K562 (cell line): ENCODE results near the gene BCAS4. TPM values are rescaled to one million over a fixed set of nuclear protein-coding genes. Genes with fewer than 3 reads are reported as not detected.

Experiments used
- CBX8 ChIP-seq: fragments of 200-600 bp; sonication (generic); IDR thresholded peaks from 2 replicates; pipeline ENCODE4 v1.6.1; 2012; ENCODE audit warnings: borderline replicate concordance, mixed run types, low read depth, mild to moderate bottlenecking, moderate library complexity, mixed read lengths, low read length, control low read depth, inconsistent platforms; ENCODE audit not compliant: poor library complexity, severe bottlenecking; ENCODE audit errors: extremely low read depth
- FOSL1 ChIP-seq: fragments of 200-800 bp; sonication (Bioruptor generic); conservative IDR thresholded peaks from 2 replicates; pipeline ENCODE4 v1.6.1; 2016; ENCODE audit warnings: missing genetic modification characterization, missing compliant biosample characterization
- HOXB6 ChIP-seq: fragments of 250-450 bp; sonication (Bioruptor Pico); IDR thresholded peaks from 2 replicates; pipeline ENCODE4 v1.5.1; 2022; ENCODE audit warnings: mild to moderate bottlenecking, borderline replicate concordance
- JUN ChIP-seq, 2 experiments: sonication (generic) in 1 of 2; formaldehyde crosslinking in 1 of 2; IDR thresholded peaks; 2 replicates each; pipeline versions ENCODE4 v1.6.1 to v1.8.0; 2012 to 2022; ENCODE audit warnings: borderline replicate concordance in 2 of 2, mild to moderate bottlenecking in 2 of 2, improper control_type of control experiment in 1 of 2, low read depth in 1 of 2, low read length in 1 of 2, missing genetic modification reagents in 1 of 2
- MIER1 ChIP-seq: fragments of 450-650 bp; IDR thresholded peaks from 2 replicates; pipeline ENCODE4 v1.6.1; 2016; ENCODE audit warnings: antibody characterized with exemption, mild to moderate bottlenecking, low read depth
- XRCC5 ChIP-seq: fragments of 200-400 bp; formaldehyde crosslinking; IDR thresholded peaks from 2 replicates; pipeline ENCODE4 v1.6.1; 2017; ENCODE audit warnings: low read depth, mild to moderate bottlenecking, low read length
- YBX1 ChIP-seq: fragments of 450-650 bp; IDR thresholded peaks from 2 replicates; pipeline ENCODE4 v1.7.1; 2016; ENCODE audit warnings: mild to moderate bottlenecking
- polyA plus RNA-seq, 8 experiments: library from polyadenylated mRNA; depleted of rRNA in 4 of 8; stranded (reverse) in 5 of 8; unstranded in 3 of 8; fragments of >200 nt; fragmentation: Nextera tagmentation in 2 of 8; fragmentation: Illumina TruSeq in 1 of 8; extraction: Ambion mirVana in 2 of 8; extraction: Trizol in 1 of 8; gene quantifications; 2 replicates each; pipeline versions ENCODE4 v1.2.1 to v1.2.3, GENCODE V29; 2011 to 2014; ENCODE audit warnings: inconsistent platforms in 1 of 8, missing spikeins in 1 of 8
- total RNA-seq, 7 experiments: library from RNA; depleted of rRNA in 6 of 7; stranded (reverse); fragments of >200 nt in 6 of 7; fragmentation: Illumina TruSeq in 2 of 7; extraction: Trizol in 2 of 7; gene quantifications; 2 replicates each; pipeline versions ENCODE4 v1.2.1 to v1.2.3, GENCODE V29; 2011 to 2021; ENCODE audit warnings: low replicate concordance in 1 of 7
- TF ChIP-seq, protein P1 (sequence below), 2 experiments: fragments of 450-650 bp in 1 of 2; sonication (generic) in 1 of 2; formaldehyde crosslinking in 1 of 2; IDR thresholded peaks in 1 of 2; conservative IDR thresholded peaks in 1 of 2; 2 replicates each; pipeline versions ENCODE4 v1.6.1 to v1.8.1; 2016 to 2023; ENCODE audit warnings: mild to moderate bottlenecking in 2 of 2, moderate library complexity in 2 of 2, inconsistent platforms in 1 of 2, missing genetic modification reagents in 1 of 2
- TF ChIP-seq, protein P2 (sequence below), 3 experiments: fragments of 200-800 bp in 1 of 3; fragments of 250-450 bp in 1 of 3; fragments of 450-650 bp in 1 of 3; sonication (Bioruptor Pico) in 1 of 3; sonication (Bioruptor generic) in 1 of 3; formaldehyde crosslinking in 1 of 3; IDR thresholded peaks; 2 replicates each; pipeline versions ENCODE4 v1.6.1 to v1.8.0; 2016 to 2022; ENCODE audit warnings: mild to moderate bottlenecking in 2 of 3, missing genetic modification characterization in 2 of 3, missing compliant biosample characterization in 1 of 3, moderate library complexity in 1 of 3
- TF ChIP-seq, protein P3 (sequence below): fragments of 450-650 bp; conservative IDR thresholded peaks from 2 replicates; pipeline ENCODE4 v1.6.1; 2016; ENCODE audit warnings: missing genetic modification characterization, low read depth, mild to moderate bottlenecking, missing compliant biosample characterization, moderate library complexity

BCAS4 gene
- total and polyA plus RNA-seq, 9 of the 15 experiments (the other 6 are each of a cell fraction or from before 2014, with no cell fraction given): 0.15 to 2.3 (median 0.47) TPM

DNA sequence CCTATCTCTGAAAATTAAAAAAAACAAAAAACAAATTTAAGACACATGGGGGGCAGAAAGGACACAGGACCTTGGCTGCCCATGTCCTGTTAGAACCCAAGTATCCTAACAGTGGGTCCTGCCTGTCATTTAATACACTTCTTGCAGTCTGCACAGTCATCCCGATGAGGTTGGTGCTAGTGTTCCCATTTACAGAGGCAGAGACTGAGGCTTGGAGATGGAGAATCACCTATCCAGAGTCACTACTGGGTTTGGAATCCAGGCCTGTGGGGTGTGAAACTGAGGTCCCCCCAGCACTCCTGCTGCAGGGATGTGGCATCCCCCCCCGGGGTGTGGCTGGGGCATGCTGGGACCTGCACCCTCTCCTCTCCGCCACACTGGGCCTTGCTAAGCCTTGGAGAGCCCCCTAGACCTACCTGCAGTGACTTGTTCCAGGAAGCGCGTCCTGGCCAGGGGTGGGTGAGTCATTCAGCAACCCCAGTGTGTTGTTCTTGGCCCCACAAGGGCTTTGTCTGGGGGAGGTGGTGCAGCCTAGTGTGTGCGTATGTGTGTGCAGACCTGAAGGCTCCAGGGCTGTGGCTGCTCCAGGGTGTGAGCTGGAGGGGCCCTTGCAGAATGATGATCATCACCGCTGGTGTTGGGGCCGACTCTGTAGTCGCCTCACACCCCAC, 49.7 kb downstream of the BCAS4 start (continued):
- TF ChIP-seq, protein P1, sequence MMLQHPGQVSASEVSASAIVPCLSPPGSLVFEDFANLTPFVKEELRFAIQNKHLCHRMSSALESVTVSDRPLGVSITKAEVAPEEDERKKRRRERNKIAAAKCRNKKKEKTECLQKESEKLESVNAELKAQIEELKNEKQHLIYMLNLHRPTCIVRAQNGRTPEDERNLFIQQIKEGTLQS (IDR thresholded peaks at IDR 0.05): peak; percentile 71
- TF ChIP-seq, protein P1 (CRISPR knock-in tag; conservative IDR thresholded peaks at IDR 0.05): no peak
- TF ChIP-seq, protein P2, sequence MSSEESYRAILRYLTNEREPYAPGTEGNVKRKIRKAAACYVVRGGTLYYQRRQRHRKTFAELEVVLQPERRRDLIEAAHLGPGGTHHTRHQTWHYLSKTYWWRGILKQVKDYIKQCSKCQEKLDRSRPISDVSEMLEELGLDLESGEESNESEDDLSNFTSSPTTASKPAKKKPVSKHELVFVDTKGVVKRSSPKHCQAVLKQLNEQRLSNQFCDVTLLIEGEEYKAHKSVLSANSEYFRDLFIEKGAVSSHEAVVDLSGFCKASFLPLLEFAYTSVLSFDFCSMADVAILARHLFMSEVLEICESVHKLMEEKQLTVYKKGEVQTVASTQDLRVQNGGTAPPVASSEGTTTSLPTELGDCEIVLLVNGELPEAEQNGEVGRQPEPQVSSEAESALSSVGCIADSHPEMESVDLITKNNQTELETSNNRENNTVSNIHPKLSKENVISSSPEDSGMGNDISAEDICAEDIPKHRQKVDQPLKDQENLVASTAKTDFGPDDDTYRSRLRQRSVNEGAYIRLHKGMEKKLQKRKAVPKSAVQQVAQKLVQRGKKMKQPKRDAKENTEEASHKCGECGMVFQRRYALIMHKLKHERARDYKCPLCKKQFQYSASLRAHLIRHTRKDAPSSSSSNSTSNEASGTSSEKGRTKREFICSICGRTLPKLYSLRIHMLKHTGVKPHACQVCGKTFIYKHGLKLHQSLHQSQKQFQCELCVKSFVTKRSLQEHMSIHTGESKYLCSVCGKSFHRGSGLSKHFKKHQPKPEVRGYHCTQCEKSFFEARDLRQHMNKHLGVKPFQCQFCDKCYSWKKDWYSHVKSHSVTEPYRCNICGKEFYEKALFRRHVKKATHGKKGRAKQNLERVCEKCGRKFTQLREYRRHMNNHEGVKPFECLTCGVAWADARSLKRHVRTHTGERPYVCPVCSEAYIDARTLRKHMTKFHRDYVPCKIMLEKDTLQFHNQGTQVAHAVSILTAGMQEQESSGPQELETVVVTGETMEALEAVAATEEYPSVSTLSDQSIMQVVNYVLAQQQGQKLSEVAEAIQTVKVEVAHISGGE (CRISPR knock-in tag; IDR thresholded peaks at IDR 0.05): no peak
- TF ChIP-seq MIER1 (no peak), YBX1 (no peak), XRCC5 (no peak), HOXB6 (CRISPR knock-in tag) (no peak), CBX8 (no peak), FOSL1 (tag) (peak; percentile 67), JUN (IDR thresholded peaks at IDR 0.05; ENCODE audit: borderline replicate concordance, low read depth, low read length) (peak; percentile 52; the same call in 1 of the 2 replicates), JUN (CRISPR knock-in tag; IDR thresholded peaks at IDR 0.05; ENCODE audit: borderline replicate concordance) (no peak)
- TF ChIP-seq, protein P3, sequence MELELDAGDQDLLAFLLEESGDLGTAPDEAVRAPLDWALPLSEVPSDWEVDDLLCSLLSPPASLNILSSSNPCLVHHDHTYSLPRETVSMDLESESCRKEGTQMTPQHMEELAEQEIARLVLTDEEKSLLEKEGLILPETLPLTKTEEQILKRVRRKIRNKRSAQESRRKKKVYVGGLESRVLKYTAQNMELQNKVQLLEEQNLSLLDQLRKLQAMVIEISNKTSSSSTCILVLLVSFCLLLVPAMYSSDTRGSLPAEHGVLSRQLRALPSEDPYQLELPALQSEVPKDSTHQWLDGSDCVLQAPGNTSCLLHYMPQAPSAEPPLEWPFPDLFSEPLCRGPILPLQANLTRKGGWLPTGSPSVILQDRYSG: no peak
